HG02870 (cell line): ENCODE measurements around the gene SCRN1.
"Not testable (repeated sequence)": the region's sequence is repeated elsewhere in the genome, so short reads cannot be mapped to it uniquely, and the experiment has no call there.

Experiments used
- ATAC-seq: cut with Tn5 transposase; IDR thresholded peaks from one replicate; pipeline ENCODE4 v1.9.1; 2021; ENCODE audit warnings: mild to moderate bottlenecking, moderate library complexity; ENCODE audit not compliant: unreplicated experiment

Gene SCRN1

DNA sequence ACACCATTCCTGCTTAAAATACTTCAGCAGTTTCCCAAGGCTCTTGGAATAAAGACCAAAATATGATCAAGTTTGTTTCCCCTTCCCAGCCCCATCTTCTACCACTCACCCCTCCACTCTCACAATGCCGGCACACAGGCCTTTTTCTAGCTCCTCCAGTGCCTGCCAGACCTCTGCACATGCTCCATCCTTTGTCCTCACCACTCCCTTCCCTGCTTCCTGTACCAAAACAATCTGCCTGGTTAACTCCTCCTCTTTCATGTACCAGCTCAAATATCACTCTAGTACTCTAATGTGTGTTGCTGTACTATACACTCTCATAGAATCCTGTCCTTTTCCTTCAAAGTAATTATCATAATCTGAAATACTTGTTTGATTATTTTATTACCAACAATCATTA, 19.4 kb downstream of the SCRN1 start:
- ATAC-seq: no peak

DNA sequence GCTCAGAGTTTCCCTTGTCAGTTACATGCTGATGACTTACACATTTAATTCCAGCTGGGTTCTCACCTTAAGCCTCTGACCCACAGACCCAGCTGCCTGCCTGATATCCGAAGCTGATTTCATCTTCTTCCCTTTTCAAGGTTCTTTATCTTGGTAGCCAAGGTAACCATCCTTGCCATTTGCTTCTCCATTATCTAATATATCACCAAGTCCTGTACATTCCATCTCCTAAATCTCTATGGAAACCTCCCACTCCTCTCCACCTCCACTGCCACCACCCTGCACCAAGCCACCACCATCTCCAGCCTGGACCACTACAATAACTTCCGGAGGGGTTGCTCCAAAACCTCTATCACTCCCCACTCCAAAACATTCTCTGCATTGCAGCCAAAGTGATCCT, 19.9 kb downstream of the SCRN1 start:
- no peak for ATAC-seq

DNA sequence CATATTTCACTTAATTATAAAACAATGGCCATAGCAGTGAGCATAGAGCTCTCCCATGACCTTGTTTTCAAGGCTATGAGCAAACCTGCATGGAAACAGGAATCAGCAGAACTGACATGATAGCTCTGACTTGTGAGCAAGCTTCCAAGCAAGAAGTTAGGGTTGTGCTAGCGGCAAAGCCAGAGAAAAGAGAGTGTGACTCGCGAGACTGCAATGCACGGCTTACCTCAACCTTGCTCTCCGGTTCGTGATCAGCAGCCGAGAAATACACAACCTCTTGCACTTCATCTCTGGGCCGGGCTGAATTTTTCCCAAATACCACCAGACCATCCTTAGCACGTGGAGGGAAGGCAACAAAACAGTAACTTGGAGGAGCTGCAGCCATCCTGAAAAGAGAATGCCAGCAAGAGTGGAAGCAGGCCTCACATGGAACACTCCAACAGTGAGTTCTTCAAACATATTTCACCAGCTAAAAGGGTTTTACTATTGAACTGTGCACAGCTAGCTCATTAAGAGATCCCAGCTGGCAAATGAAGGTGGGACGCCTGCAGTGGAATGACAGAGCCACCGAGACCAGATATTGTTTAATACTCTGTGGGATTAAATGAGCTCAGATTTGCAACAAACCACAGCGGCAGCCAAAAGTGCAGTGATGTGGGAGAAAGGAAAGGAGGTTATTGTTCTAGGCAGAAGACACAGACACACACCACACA, 20.8 kb downstream of the SCRN1 start:
- ATAC-seq: no peak

DNA sequence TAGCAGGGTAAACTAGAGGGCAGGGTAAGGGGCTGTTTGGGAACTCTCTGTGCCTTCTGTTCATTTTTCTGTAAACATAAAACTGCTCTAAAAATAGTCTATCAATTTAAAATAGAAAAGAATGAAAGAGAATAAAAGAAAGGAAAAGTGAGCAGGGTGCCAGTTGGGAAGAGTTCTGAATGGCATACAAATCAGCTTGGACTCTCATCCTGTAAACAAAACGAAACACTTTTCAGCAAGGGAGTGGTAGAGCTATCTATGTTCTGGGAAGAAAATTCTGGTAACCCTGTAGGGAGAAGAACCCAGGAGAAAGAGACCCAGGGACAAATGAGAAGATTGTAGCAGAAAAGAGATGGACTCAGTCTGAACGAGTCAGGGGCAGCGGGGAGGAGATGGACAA, 24.6 kb downstream of the SCRN1 start:
- no peak for ATAC-seq

DNA sequence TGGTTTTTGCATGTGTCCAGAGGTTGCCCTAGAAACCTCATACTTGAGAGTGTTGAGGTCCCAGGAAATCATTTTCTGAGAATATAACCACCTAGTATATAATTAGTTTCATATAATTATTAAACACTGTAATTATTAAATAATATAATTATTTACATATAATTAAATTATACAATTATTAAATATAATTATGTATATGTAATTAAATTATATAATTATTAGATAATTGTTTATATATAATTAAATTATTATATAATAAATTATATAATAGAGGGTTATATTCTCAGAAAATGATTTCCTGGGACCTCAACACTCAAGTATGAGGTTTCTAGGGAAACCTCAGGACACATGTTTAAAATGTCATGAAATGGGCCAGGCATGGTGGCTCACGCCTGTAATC, 27.6 kb downstream of the SCRN1 start:
- no peak for ATAC-seq

DNA sequence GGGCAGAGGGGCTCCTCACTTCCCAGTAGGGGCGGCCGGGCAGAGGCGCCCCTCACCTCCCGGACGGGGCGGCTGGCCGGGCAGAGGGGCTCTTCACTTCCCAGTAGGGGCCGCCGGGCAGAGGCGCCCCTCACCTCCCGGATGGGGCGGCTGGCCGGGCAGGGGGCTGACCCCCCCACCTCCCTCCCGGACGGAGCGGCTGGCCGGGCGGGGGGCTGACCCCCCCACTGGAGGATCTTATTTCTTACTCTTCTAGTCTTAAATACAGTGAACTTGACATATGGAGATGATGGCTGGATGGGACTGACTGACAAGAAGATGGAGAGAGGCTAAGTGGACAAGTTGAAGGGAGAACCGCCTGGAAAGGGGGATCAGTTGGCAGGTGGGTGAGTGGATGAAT, 28.0 kb downstream of the SCRN1 start:
- ATAC-seq: not testable (repeated sequence)

DNA sequence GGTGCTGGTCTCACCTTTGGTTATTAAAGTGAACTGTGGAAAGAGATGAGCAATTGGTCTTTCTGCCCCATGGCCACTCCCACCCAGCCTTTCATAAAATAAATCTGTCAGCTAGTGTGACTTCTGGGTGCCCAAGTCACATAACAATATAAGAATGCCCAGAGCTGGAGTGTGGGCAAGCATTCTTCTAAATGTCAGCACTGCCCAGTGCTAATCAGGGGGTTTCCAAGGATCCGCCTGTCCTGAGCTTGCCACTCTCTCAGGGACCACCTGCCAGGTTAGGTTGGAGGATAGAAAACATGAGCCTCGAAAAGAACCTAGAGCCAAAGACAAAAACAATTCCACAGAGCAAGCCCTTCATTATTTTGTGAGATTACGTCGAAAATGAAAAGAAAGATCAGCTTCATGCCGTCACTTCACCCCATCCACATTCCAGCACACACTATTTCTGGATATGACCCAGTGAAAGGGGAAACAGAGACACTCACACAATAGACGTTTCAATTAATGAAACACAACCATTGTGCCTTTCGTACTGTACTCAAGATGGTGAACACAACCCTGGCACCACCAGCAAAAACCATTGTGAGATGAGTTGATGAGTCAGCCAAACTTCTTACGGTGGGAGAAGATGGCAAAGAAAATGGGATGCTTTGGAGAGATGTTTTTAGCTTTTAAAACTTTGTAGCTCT, 30.8 kb downstream of the SCRN1 start:
- ATAC-seq: no peak

DNA sequence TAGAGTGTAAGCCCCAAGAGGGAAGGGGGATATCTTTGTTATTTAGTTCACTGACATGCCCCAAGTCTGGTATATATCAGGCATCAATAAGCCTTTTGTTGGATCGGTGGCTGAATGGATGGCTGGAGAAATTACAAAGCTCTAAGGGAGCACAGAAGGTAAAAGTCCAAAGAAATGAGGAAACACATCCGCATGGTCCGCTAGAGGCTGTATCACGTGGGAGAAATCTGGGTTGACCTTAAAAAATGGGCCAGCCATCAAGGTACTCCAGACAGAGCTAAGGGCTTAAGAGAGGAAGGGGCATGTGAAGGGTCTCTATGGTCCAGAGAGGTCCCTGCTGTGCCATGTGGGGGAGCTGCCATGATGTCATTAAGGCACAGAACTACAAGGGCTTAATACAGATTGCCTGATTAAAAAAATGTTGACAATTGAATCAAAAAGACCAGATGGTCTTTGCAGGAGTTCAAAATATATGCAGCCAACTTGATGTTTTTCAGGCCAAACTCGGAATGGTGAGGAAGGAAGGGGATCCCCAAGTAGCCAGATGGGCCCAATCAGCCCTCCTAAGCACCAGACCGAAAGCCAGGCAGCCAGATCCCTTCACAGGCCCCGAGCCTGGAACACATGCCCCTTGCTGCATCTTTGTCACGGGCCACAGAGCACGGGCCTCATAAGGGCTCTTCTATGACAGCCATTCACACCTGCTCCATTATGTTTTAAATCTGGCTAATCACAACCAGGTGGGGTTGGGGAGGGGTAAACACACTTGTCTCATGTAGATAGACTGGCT, 31.9 kb downstream of the SCRN1 start:
- ATAC-seq: no peak

DNA sequence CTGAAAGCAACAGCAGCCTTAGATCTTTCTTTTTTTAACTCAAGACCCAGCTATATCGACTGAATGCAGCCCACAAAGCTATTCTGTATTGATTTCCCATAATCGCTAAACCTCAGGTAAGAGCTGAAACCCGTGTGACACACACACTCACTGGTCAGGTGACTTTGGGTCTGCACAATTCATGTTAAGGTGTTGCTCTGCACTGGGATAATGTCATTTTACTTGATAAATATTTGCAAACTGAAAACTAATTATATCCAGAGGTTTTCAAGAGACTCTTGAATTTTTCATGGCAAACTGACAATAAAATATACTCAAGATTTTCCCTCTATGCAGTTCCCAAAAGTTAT, 33.1 kb downstream of the SCRN1 start:
- peak; percentile 31 for ATAC-seq

DNA sequence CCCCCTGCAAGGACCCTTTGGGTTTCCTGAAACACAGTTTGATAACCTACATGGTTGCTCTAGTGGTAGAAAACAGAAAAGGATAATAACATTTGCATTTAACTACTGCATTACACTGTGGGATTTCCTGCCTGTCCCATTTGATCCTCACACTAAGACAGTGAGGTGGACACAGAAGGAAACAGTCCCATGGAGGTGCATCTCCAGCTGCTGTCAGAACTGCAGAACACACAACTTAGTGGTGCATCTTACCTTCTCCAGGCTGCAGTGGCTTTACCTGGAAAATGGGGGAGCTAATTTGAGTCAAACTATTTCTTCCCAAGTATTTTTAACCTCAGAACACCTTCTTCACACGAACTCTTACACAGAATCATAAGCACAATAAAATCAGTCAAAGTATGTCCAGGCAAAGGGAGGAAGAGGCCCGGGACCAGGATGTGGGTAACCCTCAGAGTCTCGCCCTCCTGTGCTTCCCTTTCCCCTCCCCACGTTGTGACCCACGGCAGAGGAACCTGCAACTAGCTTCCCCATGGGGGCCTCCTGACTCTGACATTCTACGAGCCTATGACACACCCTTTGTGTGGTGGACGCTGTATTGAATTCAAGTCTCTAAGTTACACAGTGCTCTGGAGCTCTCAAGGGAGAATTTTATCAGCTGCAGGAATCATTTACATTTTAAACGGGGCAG, 33.7 kb downstream of the SCRN1 start:
- peak; percentile 70 for ATAC-seq

DNA sequence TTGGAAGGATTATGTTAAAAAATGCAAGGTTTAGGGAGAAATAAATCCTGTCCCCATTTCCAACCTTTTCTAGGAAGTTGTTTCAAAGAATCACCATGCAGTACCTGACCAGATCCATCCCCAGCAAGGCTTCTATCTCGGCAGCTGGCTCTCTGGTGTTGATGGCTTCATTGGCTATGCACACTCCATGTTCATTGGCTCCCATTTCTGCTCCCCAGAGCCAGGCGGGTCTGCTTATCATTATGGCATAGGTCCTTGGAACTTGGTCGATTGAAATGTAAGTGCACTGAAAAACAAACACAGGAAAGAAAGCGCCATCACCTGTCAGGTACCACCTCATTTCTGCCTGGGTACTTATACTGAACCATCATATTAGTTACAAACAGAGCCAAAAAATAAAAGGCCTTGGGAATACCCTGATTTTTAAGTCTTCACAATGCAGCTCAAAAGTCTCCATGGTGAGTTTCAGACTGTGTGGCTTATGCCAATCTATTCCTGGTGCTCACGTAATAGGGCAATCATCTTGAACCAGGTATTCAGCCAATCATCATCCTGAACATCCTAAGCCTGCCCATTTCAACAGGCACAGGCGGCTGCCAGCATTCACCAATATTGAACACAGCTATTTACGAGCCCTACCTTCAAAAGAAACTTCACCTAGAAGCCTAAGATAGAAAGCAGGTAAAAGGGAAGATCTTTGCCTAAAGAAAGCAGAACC, 34.4 kb downstream of the SCRN1 start:
- ATAC-seq: no peak

DNA sequence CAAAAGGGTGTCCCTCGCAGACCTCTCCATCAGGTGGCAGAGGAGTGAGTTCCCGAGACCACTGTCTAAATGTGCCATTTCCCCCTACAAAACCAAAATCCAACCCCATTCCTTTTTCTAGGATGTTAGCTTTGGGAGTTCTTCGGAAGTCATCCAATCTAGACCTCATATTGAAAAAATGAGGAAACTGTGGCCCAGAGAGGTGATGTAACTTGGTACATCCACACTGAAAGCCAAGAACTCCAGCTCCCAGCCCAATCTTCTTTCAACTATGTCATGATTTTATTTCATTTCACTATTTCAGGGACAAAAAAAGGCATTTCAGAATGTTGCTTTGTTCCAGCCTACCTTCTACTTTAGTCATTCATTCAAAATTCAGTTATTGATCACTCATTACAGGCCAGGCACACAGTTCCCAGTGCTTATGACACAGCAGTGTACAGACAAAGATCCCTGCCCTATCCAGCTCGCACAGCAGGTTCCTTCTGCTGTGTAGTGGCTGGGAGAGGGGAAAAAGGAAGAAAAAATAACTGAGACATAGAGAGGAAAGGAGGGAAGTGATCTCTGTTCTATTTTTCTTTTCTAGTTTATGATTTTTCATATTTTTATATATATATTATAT, 35.8 kb downstream of the SCRN1 start:
- no peak for ATAC-seq

DNA sequence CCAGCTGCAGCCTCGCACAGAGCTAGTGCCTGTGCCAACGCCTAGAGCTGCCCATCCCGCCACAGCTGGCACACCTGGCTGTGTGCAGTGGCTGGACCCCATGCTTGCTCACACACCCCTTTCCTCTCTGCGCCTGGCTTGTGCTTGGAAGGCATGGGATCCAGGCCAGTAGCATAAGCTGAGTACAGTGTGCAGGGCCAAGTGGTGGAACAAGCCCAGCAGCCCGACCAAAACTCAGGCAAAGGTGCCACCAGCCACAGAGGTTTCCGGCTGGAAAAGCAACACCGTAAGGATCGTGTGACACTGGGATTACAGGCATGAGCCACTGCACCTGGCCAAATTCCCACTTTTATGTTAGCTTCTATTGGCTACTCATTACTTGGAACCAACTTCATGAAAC, 38.4 kb downstream of the SCRN1 start:
- no peak for ATAC-seq

DNA sequence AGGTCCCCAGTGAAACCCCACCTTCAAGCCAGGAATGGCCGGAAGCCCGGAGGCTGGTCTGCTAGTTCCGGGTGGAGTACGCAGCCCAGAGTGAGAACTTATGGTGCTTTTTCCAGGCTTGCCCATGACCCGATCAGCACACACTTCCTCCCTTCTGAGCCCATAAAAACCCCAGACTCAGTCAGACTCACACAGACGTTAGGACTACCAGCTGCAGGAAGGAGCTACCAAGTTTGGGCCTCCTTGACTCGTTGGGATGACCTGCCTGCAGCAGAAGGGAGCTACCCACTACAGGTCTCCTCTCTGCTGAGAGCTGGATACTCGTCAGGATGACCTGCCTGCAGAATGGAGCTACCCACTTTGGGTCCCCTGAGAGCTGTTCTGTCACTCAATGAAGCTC, 39.1 kb downstream of the SCRN1 start:
- ATAC-seq: no peak

DNA sequence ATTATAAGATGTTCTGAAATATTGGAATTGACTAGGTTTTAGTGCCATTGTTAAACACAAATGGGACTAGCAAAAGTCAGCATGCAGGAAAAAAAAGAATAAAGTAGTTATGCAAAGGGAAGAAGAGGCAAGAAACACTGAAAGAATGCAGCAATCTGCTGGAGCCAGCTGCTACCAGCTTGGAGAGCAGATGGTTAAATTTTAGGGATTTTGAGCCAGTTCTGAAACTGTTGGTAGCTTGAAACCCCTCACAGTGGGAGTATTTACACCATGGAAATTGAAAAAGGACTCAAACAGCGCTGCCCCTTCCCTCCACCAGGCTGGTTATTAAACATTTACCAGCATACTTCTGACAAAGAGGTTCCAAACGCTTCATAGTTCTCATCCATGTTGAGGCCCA, 41.0 kb downstream of the SCRN1 start:
- ATAC-seq: no peak

DNA sequence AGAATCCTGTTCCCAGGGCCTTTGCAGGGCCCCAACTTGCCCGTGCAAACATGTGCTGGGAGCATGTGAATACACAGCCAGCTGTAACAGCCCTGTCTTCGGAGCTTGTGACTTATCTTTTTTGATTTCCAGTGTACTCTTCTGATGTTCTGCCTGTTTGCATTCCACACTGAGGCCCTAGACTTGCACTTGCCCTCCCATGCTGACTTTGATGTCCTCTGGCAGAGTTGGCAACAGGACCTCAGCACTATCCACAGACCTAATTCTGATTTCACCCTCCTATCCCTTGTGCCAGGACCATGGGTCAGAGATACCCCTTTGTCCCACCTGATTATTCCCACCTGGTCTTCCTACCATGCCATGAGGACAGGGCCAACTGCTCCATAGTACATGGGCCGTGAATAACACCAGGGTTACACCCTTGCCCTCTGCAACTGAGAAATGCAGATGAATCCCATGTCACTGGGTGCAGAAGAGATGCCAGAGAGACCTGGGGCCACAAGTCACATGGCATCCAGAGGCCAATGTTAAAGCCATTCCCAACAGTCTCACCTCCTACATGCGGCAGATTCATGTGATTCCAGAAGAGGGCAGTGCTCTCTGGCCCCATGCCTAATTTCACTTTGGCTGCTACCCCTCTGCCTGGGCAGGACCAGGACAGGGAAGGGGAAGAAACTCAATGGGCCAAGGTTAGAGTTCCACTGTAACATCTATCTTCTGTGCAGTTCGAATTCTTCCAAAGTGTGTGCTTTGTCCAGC, 43.0 kb downstream of the SCRN1 start:
- ATAC-seq: no peak

DNA sequence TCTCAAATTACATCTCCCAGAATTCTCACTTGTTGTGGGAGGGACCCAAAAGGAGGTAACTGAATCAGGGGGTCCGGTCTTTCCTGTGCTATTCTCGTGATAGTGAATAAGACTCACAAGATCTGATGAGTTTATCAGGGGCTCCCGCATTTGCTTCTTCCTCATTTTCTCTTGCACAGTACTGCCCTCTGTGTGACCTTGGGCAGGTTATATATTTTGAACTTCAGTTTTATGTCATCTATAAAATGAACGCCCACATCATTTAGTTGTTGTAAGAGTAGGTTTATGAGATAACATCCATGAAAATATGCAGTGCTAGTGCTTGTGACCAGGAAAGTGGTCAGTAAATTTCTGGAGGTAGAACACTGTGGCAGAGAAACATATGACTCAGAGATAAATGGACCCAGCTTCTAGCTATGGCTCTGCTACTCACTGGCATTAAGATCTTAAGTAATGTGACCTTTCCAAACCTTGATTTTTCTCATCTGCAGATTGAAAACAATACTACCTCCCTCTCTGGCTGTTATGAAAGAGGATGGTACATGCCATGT, 44.3 kb downstream of the SCRN1 start:
- ATAC-seq: no peak

DNA sequence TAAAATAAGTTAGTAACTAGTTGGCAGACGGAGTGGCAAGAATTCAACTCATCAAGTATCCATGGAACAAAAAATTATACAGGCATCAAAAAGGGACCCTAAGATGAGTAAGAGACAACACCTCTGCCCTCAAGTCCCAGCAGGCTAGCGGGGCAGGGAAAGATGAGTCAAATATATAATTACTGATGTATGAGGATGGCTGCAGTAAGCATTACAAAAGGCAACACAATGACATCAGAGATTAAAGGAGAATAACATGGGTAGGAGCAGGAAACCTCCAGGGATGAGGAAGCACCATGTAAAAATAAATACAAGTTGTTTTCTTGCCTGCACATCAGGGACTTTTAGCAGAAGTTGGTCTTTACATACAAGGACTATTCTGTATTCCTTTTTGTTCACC, 49.4 kb downstream of the SCRN1 start:
- no peak for ATAC-seq

DNA sequence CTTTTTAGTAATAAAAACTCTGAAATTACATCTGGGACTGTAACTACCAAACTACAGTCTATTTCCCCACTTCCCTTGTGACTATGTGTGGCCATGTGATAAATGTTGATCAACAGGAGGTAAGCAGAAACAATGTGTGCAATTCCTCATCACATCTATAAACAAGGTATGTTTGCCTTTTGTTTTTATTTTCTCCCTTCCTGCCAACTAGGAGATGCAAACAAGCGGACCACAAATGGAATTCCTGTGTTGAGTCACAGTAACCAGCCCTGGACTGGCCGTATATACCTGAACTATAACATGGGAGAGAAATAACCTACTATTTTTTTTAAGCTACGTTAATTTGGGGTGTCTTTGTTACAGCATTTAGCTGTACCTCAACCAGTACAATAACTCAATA, 52.5 kb downstream of the SCRN1 start:
- ATAC-seq: no peak
